Measurements from ENCODE around the gene FRY. TPM values are rescaled to one million over a fixed set of nuclear protein-coding genes. Genes with fewer than 3 reads are reported as not detected.

The FRY gene
- total and polyA plus RNA-seq, 9 of the 15 experiments (the other 6 are each of a cell fraction or from before 2014, with no cell fraction given) = 0.03 to 0.31 (median 0.11) TPM; not detected in 3

DNA sequence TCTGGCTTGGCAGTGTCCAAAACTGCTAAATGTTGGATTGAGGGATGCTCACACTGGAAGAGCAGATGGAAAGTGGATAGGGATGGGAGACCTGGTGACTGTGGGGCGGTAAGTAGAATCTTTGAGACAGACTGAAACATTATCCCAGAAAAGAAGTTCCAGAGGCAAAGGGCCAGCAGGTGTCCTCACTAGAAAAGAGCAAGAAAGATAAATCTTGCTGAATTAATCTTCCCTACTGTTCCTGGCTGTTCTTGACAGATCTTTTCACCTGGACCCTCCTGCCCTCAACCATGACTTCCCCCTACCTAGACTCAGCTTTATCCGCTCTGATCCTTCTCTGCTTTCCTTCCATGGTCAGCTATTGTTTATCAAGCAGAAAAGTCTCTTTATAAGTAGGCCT lies 35.0 kb upstream of the FRY start (continued):
- no peak for TF ChIP-seq ZNF277 (CRISPR knock-in tag; IDR thresholded peaks at IDR 0.05; ENCODE audit: borderline replicate concordance)
- TF ChIP-seq ATF1 (CRISPR knock-in tag; IDR thresholded peaks at IDR 0.05) = no peak
- no peak for TF ChIP-seq ATF1 (tag; IDR thresholded peaks at IDR 0.05)

DNA sequence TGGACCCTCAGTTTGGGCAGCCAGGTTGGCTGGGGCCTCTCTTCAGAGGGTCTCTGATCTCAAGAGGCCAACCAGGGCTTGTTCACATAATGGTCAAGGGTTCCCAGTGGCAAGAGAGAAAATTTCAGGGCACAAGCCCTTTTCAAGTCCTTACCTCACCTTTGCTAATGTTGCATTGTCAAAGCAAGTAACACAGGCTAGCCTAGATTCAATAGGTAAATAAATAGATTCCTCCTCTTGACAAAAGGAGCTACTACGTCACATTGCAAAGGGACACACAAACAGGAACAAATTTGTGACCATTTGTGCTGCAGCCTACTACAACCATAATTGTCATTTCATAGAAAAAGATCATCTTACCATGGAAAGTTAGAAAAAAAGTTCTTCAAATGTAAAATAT lies 33.9 kb upstream of the FRY start:
- intact Hi-C loops (cut with micrococcal nuclease) = no loop called here
- BruUV-seq (replicated peaks) = no TSS peak
- ChIA-PET CTCF (ENCODE audit: low intra/inter-chr PET ratio) (no interaction called here), POLR2A (no interaction called here)
- 13% methylated on average over 1 of the region's 1 CpG for WGBS (ENCODE audit: insufficient coverage, low coverage, missing lambda C conversion rate)
- Histone ChIP-seq H3K4me3 (no peak overlapping the region), H3K9me1 (ENCODE audit: control insufficient read depth, insufficient read depth, low read length) (no peaks in the 10 kb centered on the region), H3K9me3 (replicated peaks; ENCODE audit: control insufficient read depth, insufficient read depth, low read depth, low read length) (no peaks in the 10 kb centered on the region), H3K4me1 (replicated peaks in 1 of 2; ENCODE audit: control insufficient read depth in 2 of 2, insufficient read depth in 2 of 2, low read length in 2 of 2) (no peaks in the 10 kb centered on the region), H3K4me2 (ENCODE audit: insufficient read depth, low read length) (no peak overlapping the region), H2AFZ (ENCODE audit: low read depth, low read length) (no peak overlapping the region), H3K9ac (ENCODE audit: insufficient read depth in 1 of 2, low read depth in 2 of 2, low read length in 2 of 2) (no peak overlapping the region), H3K27me3 (ENCODE audit: control insufficient read depth in 2 of 2, insufficient read depth in 2 of 2, low read length in 2 of 2) (no peaks in the 10 kb centered on the region), H4K20me1 (replicated peaks; ENCODE audit: control insufficient read depth, insufficient read depth, low read length) (no peaks in the 10 kb centered on the region), H3K79me2 (ENCODE audit: control insufficient read depth, insufficient read depth, low read length) (no peaks in the 10 kb centered on the region), H3K36me3 (ENCODE audit: control insufficient read depth, insufficient read depth, low read length) (no peaks in the 10 kb centered on the region), H3K27ac (ENCODE audit: extremely low read depth, low read depth, low read length) (no peak overlapping the region)
- DNase-seq (ENCODE audit: extremely low read depth in 1 of 4, low spot score in 3 of 4) (no peak), ATAC-seq (no peak), FAIRE-seq (no peak)
- in situ Hi-C loops (cut with MboI) = no loop called here
- TF ChIP-seq GATAD2B (IDR thresholded peaks at IDR 0.05; ENCODE audit: borderline replicate concordance) (no peak), NFATC3 (IDR thresholded peaks at IDR 0.05) (no peak), COPS2 (conservative IDR thresholded peaks at IDR 0.05) (no peak), OTX1 (CRISPR knock-in tag; IDR thresholded peaks at IDR 0.05) (no peak), HSF4 (CRISPR knock-in tag; IDR thresholded peaks at IDR 0.05; ENCODE audit: borderline replicate concordance) (no peak), NCOA1 (IDR thresholded peaks at IDR 0.05; ENCODE audit: low read depth) (no peak), GATA2 (CRISPR knock-in tag; IDR thresholded peaks at IDR 0.05) (no peak), ZFP1 (CRISPR knock-in tag; IDR thresholded peaks at IDR 0.05) (no peak), SAP30 (IDR thresholded peaks at IDR 0.05; ENCODE audit: borderline replicate concordance, insufficient read depth, low read depth, low read length, poor library complexity, severe bottlenecking) (no peak), HDGF (IDR thresholded peaks at IDR 0.05) (no peak), FOXK1 (CRISPR knock-in tag; IDR thresholded peaks at IDR 0.05; ENCODE audit: borderline replicate concordance) (no peak), HNRNPLL (IDR thresholded peaks at IDR 0.05; ENCODE audit: low read depth, low read length, poor library complexity, severe bottlenecking) (no peak), ZNF77 (CRISPR knock-in tag; IDR thresholded peaks at IDR 0.05) (no peak)
- TF ChIP-seq, protein P1, sequence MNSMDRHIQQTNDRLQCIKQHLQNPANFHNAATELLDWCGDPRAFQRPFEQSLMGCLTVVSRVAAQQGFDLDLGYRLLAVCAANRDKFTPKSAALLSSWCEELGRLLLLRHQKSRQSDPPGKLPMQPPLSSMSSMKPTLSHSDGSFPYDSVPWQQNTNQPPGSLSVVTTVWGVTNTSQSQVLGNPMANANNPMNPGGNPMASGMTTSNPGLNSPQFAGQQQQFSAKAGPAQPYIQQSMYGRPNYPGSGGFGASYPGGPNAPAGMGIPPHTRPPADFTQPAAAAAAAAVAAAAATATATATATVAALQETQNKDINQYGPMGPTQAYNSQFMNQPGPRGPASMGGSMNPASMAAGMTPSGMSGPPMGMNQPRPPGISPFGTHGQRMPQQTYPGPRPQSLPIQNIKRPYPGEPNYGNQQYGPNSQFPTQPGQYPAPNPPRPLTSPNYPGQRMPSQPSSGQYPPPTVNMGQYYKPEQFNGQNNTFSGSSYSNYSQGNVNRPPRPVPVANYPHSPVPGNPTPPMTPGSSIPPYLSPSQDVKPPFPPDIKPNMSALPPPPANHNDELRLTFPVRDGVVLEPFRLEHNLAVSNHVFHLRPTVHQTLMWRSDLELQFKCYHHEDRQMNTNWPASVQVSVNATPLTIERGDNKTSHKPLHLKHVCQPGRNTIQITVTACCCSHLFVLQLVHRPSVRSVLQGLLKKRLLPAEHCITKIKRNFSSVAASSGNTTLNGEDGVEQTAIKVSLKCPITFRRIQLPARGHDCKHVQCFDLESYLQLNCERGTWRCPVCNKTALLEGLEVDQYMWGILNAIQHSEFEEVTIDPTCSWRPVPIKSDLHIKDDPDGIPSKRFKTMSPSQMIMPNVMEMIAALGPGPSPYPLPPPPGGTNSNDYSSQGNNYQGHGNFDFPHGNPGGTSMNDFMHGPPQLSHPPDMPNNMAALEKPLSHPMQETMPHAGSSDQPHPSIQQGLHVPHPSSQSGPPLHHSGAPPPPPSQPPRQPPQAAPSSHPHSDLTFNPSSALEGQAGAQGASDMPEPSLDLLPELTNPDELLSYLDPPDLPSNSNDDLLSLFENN (IDR thresholded peaks at IDR 0.05; ENCODE audit: low read depth in 2 of 2, low read length in 2 of 2) = no peak
- TF ChIP-seq, protein P2, sequence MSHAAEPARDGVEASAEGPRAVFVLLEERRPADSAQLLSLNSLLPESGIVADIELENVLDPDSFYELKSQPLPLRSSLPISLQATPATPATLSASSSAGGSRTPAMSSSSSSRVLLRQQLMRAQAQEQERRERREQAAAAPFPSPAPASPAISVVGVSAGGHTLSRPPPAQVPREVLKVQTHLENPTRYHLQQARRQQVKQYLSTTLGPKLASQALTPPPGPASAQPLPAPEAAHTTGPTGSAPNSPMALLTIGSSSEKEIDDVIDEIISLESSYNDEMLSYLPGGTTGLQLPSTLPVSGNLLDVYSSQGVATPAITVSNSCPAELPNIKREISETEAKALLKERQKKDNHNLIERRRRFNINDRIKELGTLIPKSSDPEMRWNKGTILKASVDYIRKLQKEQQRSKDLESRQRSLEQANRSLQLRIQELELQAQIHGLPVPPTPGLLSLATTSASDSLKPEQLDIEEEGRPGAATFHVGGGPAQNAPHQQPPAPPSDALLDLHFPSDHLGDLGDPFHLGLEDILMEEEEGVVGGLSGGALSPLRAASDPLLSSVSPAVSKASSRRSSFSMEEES (CRISPR knock-in tag; IDR thresholded peaks at IDR 0.05) = no peak

All from K562 (cell line).